ENCODE measurements around the gene CLMN. TPM values are rescaled to one million over a fixed set of nuclear protein-coding genes. Genes with fewer than 3 reads are reported as not detected.

Gene CLMN
- total and polyA plus RNA-seq, 2 of the 4 experiments (the other 2 are of a cell fraction): 0.10 to 0.18 TPM

- ATAC-seq (ENCODE audit: low read depth) (no peak), DNase-seq (no peak)
- Histone ChIP-seq H2BK20ac (ENCODE audit: low read depth, low read length) (no peak overlapping the region), H2BK15ac (ENCODE audit: low read depth, low read length) (no peak overlapping the region), H3K14ac (replicated peaks; ENCODE audit: low read depth, low read length) (no peak overlapping the region), H4K20me1 (ENCODE audit: insufficient read depth, low read length) (no peaks in the 10 kb centered on the region), H2AK9ac (replicated peaks; ENCODE audit: low read depth, low read length, poor library complexity) (no peak overlapping the region), H3K9me1 (ENCODE audit: insufficient read depth, low read length) (no peaks in the 10 kb centered on the region), H2AK5ac (ENCODE audit: low read depth, low read length) (no peak overlapping the region), H2BK120ac (ENCODE audit: low read depth, low read length) (no peak overlapping the region), H3K23ac (ENCODE audit: low read depth, low read length) (no peak overlapping the region), H3K27me3 (ENCODE audit: control insufficient read depth, insufficient read depth, low read length) (no peaks in the 10 kb centered on the region; the same call in none of the 2 replicates), H3K36me3 (ENCODE audit: control insufficient read depth, insufficient read depth, low read length) (no peaks in the 10 kb centered on the region), H3K27ac (ENCODE audit: insufficient read depth, low read length) (no peak overlapping the region), H4K5ac (ENCODE audit: low read depth, low read length) (no peak overlapping the region), H3K9ac (ENCODE audit: low read depth, low read length) (no peak overlapping the region), H2AFZ (replicated peaks; ENCODE audit: low read length, poor library complexity) (no peak overlapping the region), H3K4me2 (ENCODE audit: low read depth, low read length) (no peak overlapping the region), H3K79me1 (ENCODE audit: low read depth in 1 of 2, low read length in 2 of 2) (no peaks in the 10 kb centered on the region), H3K56ac (ENCODE audit: extremely low read depth, insufficient read depth, low read length) (no peak overlapping the region), H3K4ac (ENCODE audit: low read depth, low read length) (no peak overlapping the region), H4K91ac (ENCODE audit: insufficient read depth, low read depth, low read length) (no peak overlapping the region), H3K9me3 (ENCODE audit: control insufficient read depth, insufficient read depth, low read length) (no peaks in the 10 kb centered on the region), H4K8ac (ENCODE audit: low read depth in 2 of 2, low read length in 2 of 2) (no peak overlapping the region), H2BK5ac (ENCODE audit: low read depth, low read length, poor library complexity, severe bottlenecking) (no peak overlapping the region), H3K18ac (ENCODE audit: low read depth, low read length) (no peak overlapping the region), H3K4me3 (ENCODE audit: insufficient read depth, low read depth, low read length) (no peak overlapping the region), H3K4me1 (ENCODE audit: control insufficient read depth, insufficient read depth, low read length) (peaks cover 2% of the 10 kb centered on the region; the same call in 1 of the 2 replicates)
- POLR2A ChIA-PET (ENCODE audit: unreplicated experiment): no interaction called here
- no peak for TF ChIP-seq MAZ (IDR thresholded peaks at IDR 0.05; ENCODE audit: borderline replicate concordance, low read depth, low read length)
- TF ChIP-seq MAFK (IDR thresholded peaks at IDR 0.05; ENCODE audit: low read depth, low read length): no peak
- no peak for TF ChIP-seq RCOR1 (IDR thresholded peaks at IDR 0.05; ENCODE audit: insufficient replicate concordance, low read length)
- no peak for TF ChIP-seq FOS (IDR thresholded peaks at IDR 0.05; ENCODE audit: low read depth, low read length)
- TF ChIP-seq RAD21 (IDR thresholded peaks at IDR 0.05; ENCODE audit: low read length): no peak
- no peak for TF ChIP-seq SMC3 (IDR thresholded peaks at IDR 0.05; ENCODE audit: low read depth, low read length)
- no peak for TF ChIP-seq NFE2L2 (IDR thresholded peaks at IDR 0.05; ENCODE audit: low read depth, low read length)
- TF ChIP-seq CEBPB (IDR thresholded peaks at IDR 0.05; ENCODE audit: low read depth, low read length): no peak
- TF ChIP-seq CTCF (conservative IDR thresholded peaks at IDR 0.05; ENCODE audit: low read depth, low read length): no peak
- no peak for TF ChIP-seq ELK1 (IDR thresholded peaks at IDR 0.05; ENCODE audit: borderline replicate concordance, low read depth, low read length)
- no peak for TF ChIP-seq POLR2A (IDR thresholded peaks at IDR 0.05; ENCODE audit: low read depth, low read length)
- TF ChIP-seq RFX5 (IDR thresholded peaks at IDR 0.05; ENCODE audit: low read depth, low read length): no peak
- TF ChIP-seq MXI1 (IDR thresholded peaks at IDR 0.05; ENCODE audit: borderline replicate concordance, low read depth, low read length): no peak
- TF ChIP-seq CHD1 (IDR thresholded peaks at IDR 0.05; ENCODE audit: low read depth, low read length): no peak
- TF ChIP-seq BHLHE40 (IDR thresholded peaks at IDR 0.05; ENCODE audit: low read depth, low read length): no peak
- no peak for TF ChIP-seq USF2 (IDR thresholded peaks at IDR 0.05; ENCODE audit: low read depth, low read length)
- in situ Hi-C loops (cut with MboI; ENCODE audit: low sequenced_read_pairs) (no loop called here), dilution Hi-C loops (cut with HindIII; ENCODE audit: low sequenced_read_pairs, unreplicated experiment) (no loop called here), intact Hi-C loops (cut with micrococcal nuclease) (no loop called here)
- no TSS peak for BruUV-seq (replicated peaks)
- CTCF ChIA-PET: no interaction called here
- WGBS, 2 experiments (ENCODE audit: extremely low coverage in 2 of 2, insufficient read length in 1 of 2): 70% methylated on average over 4 of the region's 8 CpGs; no CpG with 5 or more reads in 1 of the 2 experiments
These were observed 101.1 kb downstream of the CLMN start for GRCh38 chr14:95218472-95219193.

All from IMR-90 (cell line).